K562 (cell line): ENCODE results near the gene DALRD3. TPM values are rescaled to one million over a fixed set of nuclear protein-coding genes. Genes with fewer than 3 reads are reported as not detected.

Experiments
- ATAC-seq: fragments of 200-7000 bp; cut with Tn5 transposase; 3 replicates; pipeline ENCODE4 v1.9.1; 2020; ENCODE audit warnings: moderate library complexity
- BruUV-seq: library from RNA; stranded (reverse); fragments of 400-500 nt; replicated peaks from 2 replicates; lab custom pipeline; 2021; lab: Mats Ljungman, UMichigan
- CTCF ChIA-PET: fragments of 300-600 bp; formaldehyde crosslinking; extraction: SDS; loops from one replicate; lab custom pipeline; 2021; ENCODE audit warnings: low intra/inter-chr PET ratio; lab: Yijun Ruan, JAX
- POLR2A ChIA-PET: fragments of 300-600, 350-650 bp; sonication (Branson Sonifier 250); formaldehyde crosslinking; extraction: SDS; loops from one replicate; lab custom pipeline; 2021; ENCODE audit warnings: antibody characterized with exemption, inconsistent platforms; lab: Yijun Ruan, JAX
- DNase-seq, 4 experiments: peaks; one replicate each; pipeline versions ENCODE4 v3.0.0 to v3.0.0-alpha.2; 2011 to 2018; ENCODE audit warnings: low spot score in 3 of 4, mixed read lengths in 3 of 4; ENCODE audit errors: extremely low read depth in 1 of 4
- FAIRE-seq: peaks from 2 replicates; lab custom pipeline; 2011; peaks lifted over from hg19 to GRCh38; lab: Jason Lieb, UNC
- H2AFZ ChIP-seq: 2 replicates; pipeline ENCODE4 v1.6.0; 2011; ENCODE audit warnings: low read depth, low read length, control low read depth, inconsistent platforms
- H3K27ac ChIP-seq: fragments of 200-600 bp; 3 replicates; pipeline ENCODE4 v1.8.0; 2011; ENCODE audit warnings: low read depth, mild to moderate bottlenecking, control low read depth, inconsistent platforms, low read length, moderate library complexity, mixed read lengths; ENCODE audit errors: extremely low read depth
- H3K27me3 ChIP-seq, 2 experiments: fragments of 300-600 bp in 1 of 2; 2 replicates in 1 of 2; 3 replicates in 1 of 2; pipeline versions ENCODE4 v1.6.0 to v1.8.0; 2011; ENCODE audit warnings: inconsistent platforms in 2 of 2, low read length in 2 of 2, mild to moderate bottlenecking in 1 of 2, mixed read lengths in 1 of 2, moderate library complexity in 1 of 2; ENCODE audit not compliant: control insufficient read depth in 2 of 2, insufficient read depth in 2 of 2
- H3K36me3 ChIP-seq: fragments of 300-600 bp; 3 replicates; pipeline ENCODE4 v1.8.0; 2011; ENCODE audit warnings: mild to moderate bottlenecking, low read length, inconsistent platforms; ENCODE audit not compliant: control insufficient read depth, insufficient read depth
- H3K4me1 ChIP-seq, 2 experiments: fragments of 200-600 bp in 1 of 2; replicated peaks in 1 of 2; 2 replicates in 1 of 2; 3 replicates in 1 of 2; pipeline versions ENCODE4 v1.5.1 to v1.8.0; 2011; ENCODE audit warnings: inconsistent platforms in 2 of 2, low read length in 2 of 2, mild to moderate bottlenecking in 1 of 2, mixed read lengths in 1 of 2, moderate library complexity in 1 of 2; ENCODE audit not compliant: control insufficient read depth in 2 of 2, insufficient read depth in 2 of 2
- H3K4me2 ChIP-seq: 2 replicates; pipeline ENCODE4 v1.6.1; 2011; ENCODE audit warnings: low read length, control low read depth, inconsistent platforms, mixed read lengths; ENCODE audit not compliant: insufficient read depth
- H3K4me3 ChIP-seq: fragments of 200-600 bp; sonication (generic), shearing (Covaris generic); 2 replicates; pipeline ENCODE4 v1.5.1; 2016; ENCODE audit warnings: control low read depth, inconsistent platforms
- H3K79me2 ChIP-seq: fragments of 200-600 bp; 3 replicates; pipeline ENCODE4 v1.8.0; 2011; ENCODE audit warnings: low read length, inconsistent platforms; ENCODE audit not compliant: control insufficient read depth, insufficient read depth
- H3K9ac ChIP-seq, 2 experiments: 2 replicates each; pipeline versions ENCODE4 v1.6.0 to v1.6.1; 2011; ENCODE audit warnings: low read depth in 2 of 2, low read length in 2 of 2, control low read depth in 1 of 2, inconsistent platforms in 1 of 2, mild to moderate bottlenecking in 1 of 2, mixed read lengths in 1 of 2; ENCODE audit not compliant: insufficient read depth in 1 of 2
- H3K9me1 ChIP-seq: one replicate; pipeline ENCODE4 v1.6.0; 2011; ENCODE audit warnings: inconsistent platforms, mild to moderate bottlenecking, low read length, moderate library complexity; ENCODE audit not compliant: control insufficient read depth, insufficient read depth
- H3K9me3 ChIP-seq: replicated peaks from 2 replicates; pipeline ENCODE4 v1.5.1; 2011; ENCODE audit warnings: low read depth, low read length, inconsistent platforms; ENCODE audit not compliant: control insufficient read depth, insufficient read depth
- H4K20me1 ChIP-seq: replicated peaks from 2 replicates; pipeline ENCODE4 v1.6.1; 2011; ENCODE audit warnings: low read length, inconsistent platforms, mixed read lengths; ENCODE audit not compliant: control insufficient read depth, insufficient read depth
- ATF1 ChIP-seq, 2 experiments: fragments of 450-650 bp in 1 of 2; IDR thresholded peaks; 2 replicates each; pipeline ENCODE4 v1.6.1; 2016; ENCODE audit warnings: missing compliant biosample characterization in 1 of 2, missing genetic modification characterization in 1 of 2
- E2F8 ChIP-seq: fragments of 450-650 bp; IDR thresholded peaks from 2 replicates; pipeline ENCODE4 v1.7.1; 2018; ENCODE audit warnings: mild to moderate bottlenecking, low read depth; ENCODE audit not compliant: partially characterized antibody
- HNRNPUL1 ChIP-seq: fragments of 200-400 bp; formaldehyde crosslinking; IDR thresholded peaks from 2 replicates; pipeline ENCODE4 v1.6.1; 2017; ENCODE audit warnings: low read length
- ILK ChIP-seq: fragments of 450-650 bp; IDR thresholded peaks from 2 replicates; pipeline ENCODE4 v1.6.1; 2016; ENCODE audit warnings: missing genetic modification characterization, low read depth, mild to moderate bottlenecking, missing compliant biosample characterization, moderate library complexity, borderline replicate concordance
- KDM5B ChIP-seq: fragments of 200-600 bp; sonication (generic); IDR thresholded peaks from 2 replicates; pipeline ENCODE4 v1.6.1; 2012; ENCODE audit warnings: low read depth, mild to moderate bottlenecking, moderate library complexity, low read length, control low read depth, inconsistent platforms; ENCODE audit not compliant: insufficient replicate concordance
- NBN ChIP-seq: fragments of 450-650 bp; IDR thresholded peaks from 2 replicates; pipeline ENCODE4 v1.6.1; 2016; ENCODE audit warnings: low read depth, mild to moderate bottlenecking
- POLR2AphosphoS5 ChIP-seq: IDR thresholded peaks from 2 replicates; pipeline ENCODE4 v1.6.1; 2011; ENCODE audit warnings: mild to moderate bottlenecking, low read depth, low read length, moderate library complexity; ENCODE audit not compliant: control insufficient read depth, insufficient read depth
- SMC3 ChIP-seq: conservative IDR thresholded peaks from 2 replicates; pipeline ENCODE4 v1.6.1; 2011; ENCODE audit warnings: low read depth, low read length, improper control_type of control experiment; ENCODE audit not compliant: insufficient read depth
- THRB ChIP-seq: fragments of 450-650 bp; formaldehyde crosslinking; conservative IDR thresholded peaks from 2 replicates; pipeline ENCODE4 v1.4.0; 2022; ENCODE audit warnings: mild to moderate bottlenecking, missing genetic modification characterization
- YY1 ChIP-seq, 3 experiments: IDR thresholded peaks; 2 replicates each; pipeline ENCODE4 v1.6.1; 2011; ENCODE audit warnings: low read length in 2 of 3, mild to moderate bottlenecking in 2 of 3, moderate library complexity in 2 of 3, borderline replicate concordance in 1 of 3, control low read depth in 1 of 3, low read depth in 1 of 3; ENCODE audit not compliant: insufficient read depth in 3 of 3, insufficient replicate concordance in 2 of 3, control insufficient read depth in 1 of 3, insufficient read length in 1 of 3; ENCODE audit errors: extremely low read depth in 1 of 3
- ZNF431 ChIP-seq: sonication (generic); formaldehyde crosslinking; IDR thresholded peaks from 2 replicates; pipeline ENCODE4 v1.8.0; 2022; ENCODE audit warnings: mild to moderate bottlenecking, missing genetic modification reagents
- WGBS: fragments of 100-300 bp; shearing (Covaris generic); methylation state at CpG from one replicate; pipeline ENCODE4 v1.1.6; 2016; ENCODE audit warnings: low coverage, mixed read lengths; ENCODE audit not compliant: insufficient coverage; ENCODE audit errors: missing lambda C conversion rate; 5-methylcytosine and 5-hydroxymethylcytosine counted together
- in situ Hi-C: fragments of 300-500 bp; cut with MboI; formaldehyde crosslinking; loops from 4 replicates; pipeline ENCODE4 v1.15.0; 2018; ENCODE audit warnings: inconsistent platforms, mixed read lengths
- intact Hi-C: fragments of 100-400 bp; cut with micrococcal nuclease; formaldehyde crosslinking; loops from 2 replicates; pipeline ENCODE4 v1.14.2; 2022
- polyA plus RNA-seq, 8 experiments: library from polyadenylated mRNA; depleted of rRNA in 4 of 8; stranded (reverse) in 5 of 8; unstranded in 3 of 8; fragments of >200 nt; fragmentation: Nextera tagmentation in 2 of 8; fragmentation: Illumina TruSeq in 1 of 8; extraction: Ambion mirVana in 2 of 8; extraction: Trizol in 1 of 8; gene quantifications; 2 replicates each; pipeline versions ENCODE4 v1.2.1 to v1.2.3, GENCODE V29; 2011 to 2014; ENCODE audit warnings: inconsistent platforms in 1 of 8, missing spikeins in 1 of 8
- total RNA-seq, 7 experiments: library from RNA; depleted of rRNA in 6 of 7; stranded (reverse); fragments of >200 nt in 6 of 7; fragmentation: Illumina TruSeq in 2 of 7; extraction: Trizol in 2 of 7; gene quantifications; 2 replicates each; pipeline versions ENCODE4 v1.2.1 to v1.2.3, GENCODE V29; 2011 to 2021; ENCODE audit warnings: low replicate concordance in 1 of 7
- TF ChIP-seq, protein P1 (sequence below): sonication (generic); IDR thresholded peaks from 2 replicates; pipeline ENCODE4 v1.6.1; 2016
- TF ChIP-seq, protein P2 (sequence below): fragments of 450-650 bp; IDR thresholded peaks from 2 replicates; pipeline ENCODE4 v1.6.1; 2017; ENCODE audit warnings: mild to moderate bottlenecking, moderate library complexity

The DALRD3 gene
- total and polyA plus RNA-seq, 9 of the 15 experiments (the other 6 are each of a cell fraction or from before 2014, with no cell fraction given), result 6.6 to 31.3 (median 14.4) TPM

DNA sequence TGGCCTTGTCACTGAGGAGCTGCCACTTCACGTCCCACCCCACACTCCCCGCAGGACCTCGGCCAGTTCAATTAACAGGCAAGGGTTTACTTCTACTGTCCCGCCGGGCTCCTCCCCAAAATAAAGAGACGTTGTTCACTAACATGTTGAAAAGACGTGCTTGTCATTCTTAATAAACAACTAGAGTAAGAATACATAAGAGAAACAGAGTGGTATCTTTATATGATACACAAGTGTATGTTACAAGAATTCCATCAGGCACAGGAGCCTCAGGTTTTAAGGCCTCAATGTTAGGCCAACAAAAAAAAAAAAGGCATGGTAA, 11.1 kb upstream of the DALRD3 start:
- ATAC-seq (no peak), FAIRE-seq (no peak), DNase-seq (no peak)
- H2AFZ ChIP-seq, result 0 out of 2 replicates have a peak overlapping the region, but pooled peaks have one; percentile 20
- no TSS peak for BruUV-seq
- H3K9ac ChIP-seq, result peak overlapping the region; percentile 93 to 97
- no peaks in the 10 kb centered on the region for H3K27me3 ChIP-seq
- intact Hi-C loops (loop anchor here (2.0 to 10.0 kb wide), 2 partner anchors 65 to 135 kb away; partner anchors contain the start of genes CCDC71 and QRICH1), in situ Hi-C loops (no loop called here)
- WGBS, result 0% methylated on average over 7 of the region's 7 CpGs
- H3K4me2 ChIP-seq, result peak overlapping the region; percentile 100
- no peaks in the 10 kb centered on the region for H3K9me3 ChIP-seq
- peak overlapping the region; percentile 89; the same call in 2 of the 3 replicates for H3K27ac ChIP-seq
- H3K36me3 ChIP-seq, result peaks cover 81% of the 10 kb centered on the region
- peaks cover 36 to 37% of the 10 kb centered on the region in 2 experiments; a peak in 4 of 5 replicates for H3K4me1 ChIP-seq
- CTCF ChIA-PET, result interaction anchor here (1.2 kb wide), 1 partner anchor 42 kb away, joined by 3 read pairs; no protein-coding TSS in a partner anchor
- no peak overlapping the region for H3K4me3 ChIP-seq
- H3K9me1 ChIP-seq, result peaks cover 9% of the 10 kb centered on the region
- peaks cover 12% of the 10 kb centered on the region for H4K20me1 ChIP-seq
- POLR2A ChIA-PET, result interaction anchor here (0.6 to 2.3 kb wide), 19 partner anchors 8 to 367 kb away, joined by 3 to 15 read pairs (median 4); partner anchors contain the start of genes CELSR3, DALRD3, USP4 and WDR6
- peaks cover 49% of the 10 kb centered on the region for H3K79me2 ChIP-seq
- TF ChIP-seq, protein P1, sequence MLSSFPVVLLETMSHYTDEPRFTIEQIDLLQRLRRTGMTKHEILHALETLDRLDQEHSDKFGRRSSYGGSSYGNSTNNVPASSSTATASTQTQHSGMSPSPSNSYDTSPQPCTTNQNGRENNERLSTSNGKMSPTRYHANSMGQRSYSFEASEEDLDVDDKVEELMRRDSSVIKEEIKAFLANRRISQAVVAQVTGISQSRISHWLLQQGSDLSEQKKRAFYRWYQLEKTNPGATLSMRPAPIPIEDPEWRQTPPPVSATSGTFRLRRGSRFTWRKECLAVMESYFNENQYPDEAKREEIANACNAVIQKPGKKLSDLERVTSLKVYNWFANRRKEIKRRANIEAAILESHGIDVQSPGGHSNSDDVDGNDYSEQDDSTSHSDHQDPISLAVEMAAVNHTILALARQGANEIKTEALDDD, result no peak
- TF ChIP-seq ATF1 (CRISPR knock-in tag; IDR thresholded peaks at IDR 0.05) (no peak), ATF1 (tag; IDR thresholded peaks at IDR 0.05) (peak; percentile 60), POLR2AphosphoS5 (peak; percentile 38; the same call in 1 of the 2 replicates), KDM5B (no peak), ZNF431 (CRISPR knock-in tag) (no peak), E2F8 (peak; percentile 11), ILK (tag) (no peak), HNRNPUL1 (no peak), YY1 (IDR thresholded peaks at IDR 0.05; ENCODE audit: borderline replicate concordance in 1 of 3, control insufficient read depth in 1 of 3, extremely low read depth in 1 of 3, insufficient read depth in 3 of 3, insufficient read length in 1 of 3, insufficient replicate concordance in 2 of 3, low read depth in 1 of 3, low read length in 2 of 3) (no peak), SMC3 (no peak), NBN (no peak), THRB (CRISPR knock-in tag) (no peak)
- TF ChIP-seq, protein P2, sequence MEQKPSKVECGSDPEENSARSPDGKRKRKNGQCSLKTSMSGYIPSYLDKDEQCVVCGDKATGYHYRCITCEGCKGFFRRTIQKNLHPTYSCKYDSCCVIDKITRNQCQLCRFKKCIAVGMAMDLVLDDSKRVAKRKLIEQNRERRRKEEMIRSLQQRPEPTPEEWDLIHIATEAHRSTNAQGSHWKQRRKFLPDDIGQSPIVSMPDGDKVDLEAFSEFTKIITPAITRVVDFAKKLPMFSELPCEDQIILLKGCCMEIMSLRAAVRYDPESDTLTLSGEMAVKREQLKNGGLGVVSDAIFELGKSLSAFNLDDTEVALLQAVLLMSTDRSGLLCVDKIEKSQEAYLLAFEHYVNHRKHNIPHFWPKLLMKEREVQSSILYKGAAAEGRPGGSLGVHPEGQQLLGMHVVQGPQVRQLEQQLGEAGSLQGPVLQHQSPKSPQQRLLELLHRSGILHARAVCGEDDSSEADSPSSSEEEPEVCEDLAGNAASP, result no peak
